Colonic mucosa (tissue), 4 donors: ENCODE data around the gene FILIP1L. TPM values are rescaled to one million over a fixed set of nuclear protein-coding genes. Genes with fewer than 3 reads are reported as not detected.

Experiments
- DNase-seq: peaks from one replicate; pipeline ENCODE4 v3.0.0-alpha.2; 2020
- H3K27ac ChIP-seq: fragments of 200-600 bp; one replicate; pipeline ENCODE4 v1.8.0; 2021
- H3K27me3 ChIP-seq: fragments of 200-600 bp; one replicate; pipeline ENCODE4 v1.8.0; 2021
- H3K36me3 ChIP-seq: fragments of 200-600 bp; one replicate; pipeline ENCODE4 v1.8.0; 2021
- H3K4me1 ChIP-seq: fragments of 200-600 bp; one replicate; pipeline ENCODE4 v1.8.0; 2021; ENCODE audit warnings: mild to moderate bottlenecking
- H3K4me3 ChIP-seq: fragments of 200-600 bp; one replicate; pipeline ENCODE4 v1.8.0; 2021
- H3K9ac ChIP-seq, 2 donors: one replicate each; pipeline ENCODE4 v1.7.0; 2013; ENCODE audit warnings: control low read depth in 2 of 2, low read depth in 2 of 2, low read length in 2 of 2
- H3K9me3 ChIP-seq: fragments of 200-600 bp; one replicate; pipeline ENCODE4 v1.8.0; 2021
- CTCF ChIP-seq: fragments of 200-600 bp; IDR thresholded peaks from one replicate; pipeline ENCODE4 v1.8.0; 2022; ENCODE audit warnings: antibody characterized with exemption, mild to moderate bottlenecking
- intact Hi-C: fragments of 100-400 bp; cut with DNase I; formaldehyde crosslinking; loops from one replicate; pipeline ENCODE4 v1.14.1; 2022
- total RNA-seq, 2 donors: library from RNA; stranded (reverse); fragmentation: NEBNext Ultra II Directional in 1 of 2; extraction: Animal tissue kit (Norgen Biotek cat#: 25700) in 1 of 2; gene quantifications; one replicate each; pipeline ENCODE4 v1.2.1, GENCODE V29; 2021
- donor health status: healthy.
- donor health status: DM: no; HTN: no; CAD: no.
- donor health status: DM: no; HTN: no; CAD: no.

The FILIP1L gene
- total RNA-seq, 2 donors from 2014 or later, result 3.7 to 29.0 TPM

- no peaks in the 10 kb centered on the region for H3K9me3 ChIP-seq
- no peak for DNase-seq
- no peaks in the 10 kb centered on the region for H3K36me3 ChIP-seq
- no peak overlapping the region for H3K4me3 ChIP-seq
- no peak for TF ChIP-seq CTCF
- no peak overlapping the region for H3K27ac ChIP-seq
- no peaks in the 10 kb centered on the region for H3K4me1 ChIP-seq
- intact Hi-C loops, result no loop called here
- no peaks in the 10 kb centered on the region for H3K27me3 ChIP-seq
- H3K9ac ChIP-seq, result no peak overlapping the region
Observed at GRCh38 chr3:99997293-99997692, 117.0 kb downstream of the FILIP1L start.

- intact Hi-C loops, result no loop called here
- Histone ChIP-seq H3K36me3 (no peaks in the 10 kb centered on the region), H3K4me1 (no peaks in the 10 kb centered on the region), H3K4me3 (no peak overlapping the region), H3K27ac (no peak overlapping the region), H3K27me3 (no peaks in the 10 kb centered on the region), H3K9ac (no peak overlapping the region), H3K9me3 (no peaks in the 10 kb centered on the region)
- no peak for DNase-seq
- no peak for TF ChIP-seq CTCF
Observed at GRCh38 chr3:99990179-99990578, 124.1 kb downstream of the FILIP1L start.

- no peak for TF ChIP-seq CTCF
- no peaks in the 10 kb centered on the region for H3K4me1 ChIP-seq
- no peaks in the 10 kb centered on the region for H3K9me3 ChIP-seq
- no peak for DNase-seq
- H3K4me3 ChIP-seq, result no peak overlapping the region
- no peak overlapping the region for H3K9ac ChIP-seq
- H3K36me3 ChIP-seq, result no peaks in the 10 kb centered on the region
- intact Hi-C loops, result no loop called here
- H3K27ac ChIP-seq, result no peak overlapping the region
- no peaks in the 10 kb centered on the region for H3K27me3 ChIP-seq
Observed at GRCh38 chr3:99984668-99985067, 129.6 kb downstream of the FILIP1L start.

GRCh38 chr3:99984139-99984538, 130.2 kb downstream of the FILIP1L start:
- DNase-seq, result no peak
- no peak for TF ChIP-seq CTCF
- no peak overlapping the region for H3K4me3 ChIP-seq
- H3K27ac ChIP-seq, result no peak overlapping the region
- intact Hi-C loops, result no loop called here
- H3K36me3 ChIP-seq, result no peaks in the 10 kb centered on the region
- H3K27me3 ChIP-seq, result no peaks in the 10 kb centered on the region
- H3K9me3 ChIP-seq, result no peaks in the 10 kb centered on the region
- no peak overlapping the region for H3K9ac ChIP-seq
- H3K4me1 ChIP-seq, result no peaks in the 10 kb centered on the region

GRCh38 chr3:99982650-99983049, 131.7 kb downstream of the FILIP1L start:
- TF ChIP-seq CTCF, result no peak
- Histone ChIP-seq H3K4me3 (no peak overlapping the region), H3K27ac (no peak overlapping the region), H3K4me1 (no peaks in the 10 kb centered on the region), H3K36me3 (no peaks in the 10 kb centered on the region), H3K9ac (no peak overlapping the region), H3K27me3 (no peaks in the 10 kb centered on the region), H3K9me3 (no peaks in the 10 kb centered on the region)
- no peak for DNase-seq
- intact Hi-C loops, result no loop called here

GRCh38 chr3:99981138-99981537, 133.2 kb downstream of the FILIP1L start:
- Histone ChIP-seq H3K4me3 (no peak overlapping the region), H3K27me3 (no peaks in the 10 kb centered on the region), H3K4me1 (no peaks in the 10 kb centered on the region), H3K9me3 (no peaks in the 10 kb centered on the region), H3K9ac (no peak overlapping the region), H3K27ac (no peak overlapping the region), H3K36me3 (no peaks in the 10 kb centered on the region)
- DNase-seq, result no peak
- intact Hi-C loops, result no loop called here
- no peak for TF ChIP-seq CTCF
